ENCODE measurements around the gene CDKAL1.
"Not testable (repeated sequence)": the region's sequence is repeated elsewhere in the genome, so short reads cannot be mapped to it uniquely, and the experiment has no call there.

CDKAL1 gene

GRCh38 chr6:20708367-20709124, 174.3 kb downstream of the CDKAL1 start:
- no peak for DNase-seq (ENCODE audit: low read depth)

DNA sequence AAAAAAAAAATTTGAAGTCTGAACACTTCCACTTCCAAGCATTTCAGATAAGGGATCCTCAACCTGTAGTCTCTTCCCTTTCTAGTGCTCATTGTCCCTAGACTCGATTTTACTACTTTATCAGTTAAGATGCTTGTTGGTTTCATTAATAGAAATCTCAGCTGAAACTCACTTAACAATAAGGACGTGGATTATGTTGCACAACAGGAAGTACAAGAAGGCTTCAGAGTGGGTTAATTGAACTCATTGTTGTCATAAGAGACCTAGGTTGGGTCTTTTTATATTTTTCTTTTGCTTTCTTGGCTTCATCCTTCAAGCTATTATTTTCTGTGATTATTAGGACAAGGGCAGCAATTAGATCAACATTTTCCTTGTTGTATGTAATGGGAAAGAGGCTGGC, 175.2 kb downstream of the CDKAL1 start:
- DNase-seq (ENCODE audit: low read depth): no peak

- no peak for DNase-seq (ENCODE audit: low read depth)
Measured at GRCh38 chr6:20710341-20710740, 176.1 kb downstream of the CDKAL1 start.

GRCh38 chr6:20711518-20711917, 177.3 kb downstream of the CDKAL1 start:
- DNase-seq (ENCODE audit: low read depth): peak; percentile 24

- DNase-seq (ENCODE audit: low read depth): no peak
Measured at GRCh38 chr6:20712011-20712410, 177.8 kb downstream of the CDKAL1 start.

DNA sequence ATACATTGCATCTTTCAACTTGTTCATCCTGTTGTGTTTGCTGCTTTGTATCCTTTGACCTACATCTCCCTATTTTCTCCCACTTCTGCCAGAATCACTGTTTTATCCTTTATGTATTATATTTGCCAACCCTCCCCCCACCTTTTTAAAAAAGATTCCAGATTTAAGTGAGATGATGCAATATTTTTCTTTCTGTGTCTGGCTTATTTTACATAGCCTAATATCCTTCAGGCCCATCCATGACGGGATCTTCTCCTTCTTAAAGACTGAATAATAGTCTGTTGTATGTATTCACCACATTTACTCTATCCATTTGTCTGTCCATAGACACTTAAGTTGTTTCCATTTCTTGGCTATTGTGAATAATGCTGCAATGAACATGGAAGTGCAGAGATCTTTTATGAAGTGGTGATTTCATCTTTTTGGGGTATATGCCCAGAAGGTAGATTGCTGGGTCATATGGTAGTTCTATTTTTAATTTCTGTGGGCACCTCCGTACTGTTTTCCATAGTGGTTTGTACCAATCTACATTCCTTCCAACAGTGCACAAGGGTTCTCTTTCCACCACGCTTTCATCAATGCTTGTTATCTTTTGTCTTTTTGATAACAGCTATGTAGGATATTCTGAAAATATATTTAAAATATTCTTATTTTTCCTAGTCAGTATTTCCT, 181.0 kb downstream of the CDKAL1 start:
- DNase-seq (ENCODE audit: low read depth): no peak

- DNase-seq (ENCODE audit: low read depth): no peak
Measured at GRCh38 chr6:20716865-20717264, 182.6 kb downstream of the CDKAL1 start.

- DNase-seq (ENCODE audit: low read depth): no peak
Measured at GRCh38 chr6:20717743-20718142, 183.5 kb downstream of the CDKAL1 start.

- no peak for DNase-seq (ENCODE audit: low read depth)
Measured at GRCh38 chr6:20718705-20719653, 184.7 kb downstream of the CDKAL1 start.

- no peak for DNase-seq (ENCODE audit: low read depth)
Measured at GRCh38 chr6:20719980-20720379, 185.7 kb downstream of the CDKAL1 start.

DNA sequence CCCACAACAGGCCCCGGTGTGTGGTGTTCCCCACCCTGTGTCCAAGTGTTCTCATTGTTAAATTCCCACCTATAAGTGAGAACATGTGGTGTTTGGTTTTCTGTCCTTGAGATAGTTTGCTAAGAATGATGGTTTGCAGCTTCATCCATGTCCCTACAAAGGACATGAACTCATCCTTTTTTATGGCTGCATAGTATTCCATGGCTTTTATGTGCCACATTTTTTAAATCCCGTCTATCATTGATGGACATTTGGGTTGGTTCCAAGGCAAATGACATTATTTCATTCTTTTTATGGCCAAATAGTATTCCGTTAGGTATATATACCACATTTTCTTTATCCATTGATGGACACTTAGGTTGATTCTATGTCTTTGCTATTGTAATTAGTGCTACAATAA, 186.9 kb downstream of the CDKAL1 start:
- DNase-seq (ENCODE audit: low read depth): not testable (repeated sequence)

GRCh38 chr6:20722455-20722854, 188.2 kb downstream of the CDKAL1 start:
- no peak for DNase-seq (ENCODE audit: low read depth)

DNA sequence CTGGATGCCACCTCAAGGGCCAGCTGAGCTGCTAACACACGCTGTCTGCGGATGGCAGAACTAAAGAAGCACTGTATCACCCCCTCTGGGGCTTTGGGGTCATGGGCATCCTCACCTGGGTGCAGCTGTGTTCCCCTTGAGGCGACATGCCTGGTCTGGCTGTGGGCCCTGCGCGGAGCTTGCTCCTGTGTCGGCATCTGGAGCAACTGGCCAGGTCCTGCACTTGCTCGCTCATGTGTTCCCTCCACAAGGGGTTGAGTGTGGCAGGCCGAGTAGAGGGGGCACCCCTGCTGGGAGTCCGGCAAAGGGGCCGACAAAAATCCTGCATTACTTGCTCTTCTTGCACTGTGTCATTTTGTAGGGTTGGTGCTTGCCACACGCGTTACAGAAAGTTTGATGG, 189.0 kb downstream of the CDKAL1 start:
- DNase-seq (ENCODE audit: low read depth): no peak

- DNase-seq (ENCODE audit: low read depth): no peak
Measured at GRCh38 chr6:20724443-20725190, 190.4 kb downstream of the CDKAL1 start.

GRCh38 chr6:20725235-20725634, 191.0 kb downstream of the CDKAL1 start:
- not testable (repeated sequence) for DNase-seq (ENCODE audit: low read depth)

- DNase-seq (ENCODE audit: low read depth): no peak
Measured at GRCh38 chr6:20729086-20729485, 194.8 kb downstream of the CDKAL1 start.

DNA sequence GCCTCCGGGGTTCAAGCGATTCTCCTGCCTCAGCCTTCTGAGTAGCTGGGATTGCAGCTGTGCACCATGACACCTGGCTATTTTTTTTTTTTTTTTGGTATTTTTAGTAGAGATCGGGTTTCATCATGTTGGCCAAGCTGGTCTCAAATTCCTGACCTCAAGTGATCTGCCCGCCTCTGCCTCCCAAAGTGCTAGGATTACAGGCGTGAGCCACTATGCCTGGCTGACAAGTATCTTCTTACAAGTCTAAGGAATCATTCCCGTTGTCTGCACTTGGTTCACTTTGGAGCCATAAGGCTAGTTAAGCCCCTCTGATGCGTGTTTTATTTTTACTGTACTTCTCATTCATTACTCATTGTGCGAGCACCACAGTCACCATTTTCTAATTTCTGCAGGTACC, 198.1 kb downstream of the CDKAL1 start:
- not testable (repeated sequence) for DNase-seq (ENCODE audit: low read depth)

GRCh38 chr6:20732896-20733295, 198.6 kb downstream of the CDKAL1 start:
- no peak for DNase-seq (ENCODE audit: low read depth)

- DNase-seq (ENCODE audit: low read depth): no peak
Measured at GRCh38 chr6:20737912-20738311, 203.7 kb downstream of the CDKAL1 start.

- DNase-seq (ENCODE audit: low read depth): no peak
Measured at GRCh38 chr6:20740088-20740487, 205.8 kb downstream of the CDKAL1 start.

DNA sequence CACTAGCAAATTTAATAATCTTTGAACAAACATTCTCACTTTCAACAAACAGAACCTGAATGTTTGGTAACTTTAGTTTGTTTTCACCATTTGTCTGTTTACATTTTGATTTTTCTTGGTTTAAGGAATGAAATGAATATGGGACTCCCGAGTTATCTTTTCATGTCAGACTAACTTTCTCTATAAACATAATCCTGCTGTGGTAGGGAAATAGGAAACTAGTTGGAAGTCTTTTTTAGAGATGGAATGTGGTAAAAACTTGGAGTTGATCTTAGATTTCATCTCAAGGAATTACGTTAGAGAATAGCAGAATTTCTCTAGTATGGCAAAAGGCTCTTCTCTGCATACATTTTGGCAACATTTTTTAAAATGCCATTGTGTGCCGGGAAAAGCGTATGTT, 206.5 kb downstream of the CDKAL1 start:
- DNase-seq (ENCODE audit: low read depth): no peak

DNA sequence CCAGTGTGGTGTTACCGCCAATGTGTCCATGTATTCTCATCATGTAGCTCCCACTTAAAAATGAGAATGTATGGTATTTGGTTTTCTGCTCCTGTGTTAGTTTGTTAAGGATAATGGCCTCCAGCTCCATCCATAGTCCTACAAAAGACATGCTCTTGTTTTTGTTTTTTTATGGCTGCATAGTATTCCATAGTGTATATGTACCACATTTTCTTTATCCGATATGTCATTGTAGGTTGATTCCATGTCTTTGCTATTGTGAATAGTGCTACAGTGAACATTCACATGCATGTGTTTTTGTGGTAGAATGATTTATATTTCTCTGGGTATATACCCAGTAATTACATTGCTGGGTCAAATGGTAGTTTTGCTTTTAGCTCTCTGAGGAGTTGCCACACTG, 207.2 kb downstream of the CDKAL1 start:
- no peak for DNase-seq (ENCODE audit: low read depth)
